Measurements from ENCODE around the gene TYW3. TPM values are rescaled to one million over a fixed set of nuclear protein-coding genes. Genes with fewer than 3 reads are reported as not detected.

The TYW3 gene
- total and polyA plus RNA-seq, 2 experiments from 2014 or later, result 10.9 to 22.0 TPM

GRCh38 chr1:74799119-74799657 is 66.2 kb downstream of the TYW3 start:
- no peaks in the 10 kb centered on the region for H3K9me3 ChIP-seq (ENCODE audit: low read depth)
- H3K4me3 ChIP-seq, result no peak overlapping the region
- H3K27me3 ChIP-seq, result no peaks in the 10 kb centered on the region
- no peak for TF ChIP-seq CTCF (IDR thresholded peaks at IDR 0.05; ENCODE audit: low read depth, low read length)
- H3K4me1 ChIP-seq (ENCODE audit: low read depth), result no peaks in the 10 kb centered on the region
- H3K27ac ChIP-seq, result no peak overlapping the region
- H3K36me3 ChIP-seq, result no peaks in the 10 kb centered on the region
- no peak for DNase-seq (ENCODE audit: low read depth in 1 of 2, low spot score in 1 of 2)

- no peak overlapping the region for H3K4me3 ChIP-seq
- peak overlapping the region; percentile 47 for H3K27ac ChIP-seq
- H3K4me1 ChIP-seq (ENCODE audit: low read depth), result peaks cover 7% of the 10 kb centered on the region
- no peaks in the 10 kb centered on the region for H3K9me3 ChIP-seq (ENCODE audit: low read depth)
- peak in 1 of 2 donors; percentile 18 for DNase-seq (ENCODE audit: low read depth in 1 of 2, low spot score in 1 of 2)
- no peaks in the 10 kb centered on the region for H3K36me3 ChIP-seq
- no peaks in the 10 kb centered on the region for H3K27me3 ChIP-seq
- no peak for TF ChIP-seq CTCF (IDR thresholded peaks at IDR 0.05; ENCODE audit: low read depth, low read length)
Measured at GRCh38 chr1:74811436-74812179, 78.7 kb downstream of the TYW3 start.

- H3K9me3 ChIP-seq (ENCODE audit: low read depth), result no peaks in the 10 kb centered on the region
- H3K4me1 ChIP-seq (ENCODE audit: low read depth), result peaks cover 7% of the 10 kb centered on the region
- H3K27me3 ChIP-seq, result no peaks in the 10 kb centered on the region
- H3K4me3 ChIP-seq, result no peak overlapping the region
- no peaks in the 10 kb centered on the region for H3K36me3 ChIP-seq
- no peak for TF ChIP-seq CTCF (IDR thresholded peaks at IDR 0.05; ENCODE audit: low read depth, low read length)
- no peak overlapping the region for H3K27ac ChIP-seq
- no peak for DNase-seq (ENCODE audit: low read depth in 1 of 2, low spot score in 1 of 2)
Measured at GRCh38 chr1:74812180-74812541, 79.2 kb downstream of the TYW3 start.

Other genes with a start within 250 kb of the TYW3 start
- gene LRRC53, start 220.5 kb upstream of the TYW3 start, total RNA-seq, result 0.09 and 0.14 TPM in 2 replicates
- gene LRRC53, start 220.5 kb upstream of the TYW3 start, polyA plus RNA-seq, result 0.16 TPM in 1 of 2 replicates, not detected in the other
- 0.14 and 0.15 TPM in 2 replicates for gene ERICH3, start 59.4 kb upstream of the TYW3 start, total RNA-seq
- not detected in 2 replicates for gene ERICH3, start 59.4 kb upstream of the TYW3 start, polyA plus RNA-seq
- gene CRYZ, start 102 bp upstream of the TYW3 start, total RNA-seq, result 50.1 and 62.2 TPM in 2 replicates
- gene CRYZ, start 102 bp upstream of the TYW3 start, polyA plus RNA-seq, result 99.8 and 101 TPM in 2 replicates